OCI-LY1 (cell line): ENCODE data around the gene CST3.

ENCODE experiments used
- H2AFZ ChIP-seq: fragments of 200-600 bp; sonication (generic), shearing (Covaris generic); 2 replicates; pipeline ENCODE4 v1.6.0; 2014; ENCODE audit warnings: antibody characterized with exemption, mild to moderate bottlenecking, low read length
- H3F3A ChIP-seq: fragments of 200-600 bp; sonication (generic), shearing (Covaris generic); 2 replicates; pipeline ENCODE4 v1.6.0; 2014; ENCODE audit warnings: mild to moderate bottlenecking, antibody characterized with exemption, low read length, moderate library complexity; ENCODE audit not compliant: insufficient read depth
- H3K27ac ChIP-seq: fragments of 200-600 bp; sonication (generic); 2 replicates; pipeline ENCODE4 v1.5.1; 2014; ENCODE audit warnings: low read length, mixed run types, mild to moderate bottlenecking, low read depth; ENCODE audit not compliant: poor library complexity, severe bottlenecking
- H3K27me3 ChIP-seq: fragments of 200-600 bp; sonication (generic); 2 replicates; pipeline ENCODE4 v1.6.0; 2014; ENCODE audit warnings: antibody characterized with exemption, mild to moderate bottlenecking, low read length, moderate library complexity; ENCODE audit not compliant: insufficient read depth
- H3K36me3 ChIP-seq: fragments of 200-600 bp; sonication (generic); 2 replicates; pipeline ENCODE4 v1.6.1; 2014; ENCODE audit warnings: mild to moderate bottlenecking, antibody characterized with exemption, low read length, moderate library complexity, mixed read lengths; ENCODE audit not compliant: insufficient read depth
- H3K4me1 ChIP-seq: fragments of 200-600 bp; sonication (generic); 2 replicates; pipeline ENCODE4 v1.5.1; 2014; ENCODE audit warnings: mild to moderate bottlenecking, low read length, moderate library complexity; ENCODE audit not compliant: insufficient read depth, severe bottlenecking
- H3K4me2 ChIP-seq: fragments of 200-600 bp; sonication (generic), shearing (Covaris generic); 2 replicates; pipeline ENCODE4 v1.6.1; 2014; ENCODE audit warnings: low read length
- H3K4me3 ChIP-seq: fragments of 200-600 bp; sonication (generic); 2 replicates; pipeline ENCODE4 v1.5.1; 2014; ENCODE audit warnings: low read length, low read depth, mild to moderate bottlenecking, mixed read lengths; ENCODE audit not compliant: poor library complexity, severe bottlenecking
- H3K79me2 ChIP-seq: fragments of 200-600 bp; shearing (Covaris generic); 2 replicates; pipeline ENCODE4 v1.6.1; 2016; ENCODE audit warnings: mixed run types, low read length, mixed read lengths; ENCODE audit not compliant: insufficient read depth
- H3K9ac ChIP-seq: fragments of 200-600 bp; sonication (generic), shearing (Covaris generic); 2 replicates; pipeline ENCODE4 v1.6.1; 2014; ENCODE audit warnings: mild to moderate bottlenecking, low read length, mixed read lengths
- H3K9me2 ChIP-seq: fragments of 200-600 bp; sonication (generic), shearing (Covaris generic); 2 replicates; pipeline ENCODE4 v1.6.1; 2014; ENCODE audit warnings: low read depth, mild to moderate bottlenecking, low read length, mixed read lengths
- H3K9me3 ChIP-seq: fragments of 200-600 bp; shearing (Covaris generic); 2 replicates; pipeline ENCODE4 v1.6.1; 2014; ENCODE audit warnings: low read length, mixed read lengths
- H4K20me1 ChIP-seq: fragments of 200-600 bp; sonication (generic), shearing (Covaris generic); 2 replicates; pipeline ENCODE4 v1.6.0; 2016; ENCODE audit warnings: mild to moderate bottlenecking, low read length; ENCODE audit not compliant: insufficient read depth
- EZH2 ChIP-seq: fragments of 200-600 bp; sonication (generic), shearing (Covaris generic); IDR thresholded peaks from 2 replicates; pipeline ENCODE4 v1.8.0; 2017; ENCODE audit warnings: borderline replicate concordance, mixed run types, mild to moderate bottlenecking, antibody characterized with exemption, low read length, moderate library complexity, mixed read lengths
- TF ChIP-seq, protein P1 (sequence below): fragments of 200-600 bp; sonication (generic), shearing (Covaris generic); IDR thresholded peaks from 2 replicates; pipeline ENCODE4 v1.5.1; 2017; ENCODE audit warnings: mild to moderate bottlenecking, antibody characterized with exemption, low read length, moderate library complexity, mixed read lengths

The CST3 gene

DNA sequence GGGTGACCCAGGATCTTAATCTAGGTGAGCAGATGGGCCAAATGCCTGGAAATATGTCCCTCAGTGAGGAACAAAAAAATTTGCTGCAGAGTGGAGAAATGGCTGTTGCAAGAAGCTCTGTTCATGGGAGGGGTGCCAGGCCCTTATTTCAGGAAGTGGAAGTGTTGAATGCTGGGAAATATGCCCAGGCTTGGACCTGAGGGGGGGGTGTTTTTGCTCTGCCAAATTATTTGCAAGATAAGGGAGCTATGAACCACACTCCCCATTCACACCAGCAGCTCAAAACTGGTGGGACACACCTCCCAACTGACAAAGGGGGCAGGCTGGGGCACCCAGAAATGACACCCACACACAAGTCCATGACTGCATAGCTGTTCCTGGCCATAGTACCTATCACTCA, 42.4 kb upstream of the CST3 start:
- no peak overlapping the region for H2AFZ ChIP-seq
- H3K27ac ChIP-seq: no peak overlapping the region

DNA sequence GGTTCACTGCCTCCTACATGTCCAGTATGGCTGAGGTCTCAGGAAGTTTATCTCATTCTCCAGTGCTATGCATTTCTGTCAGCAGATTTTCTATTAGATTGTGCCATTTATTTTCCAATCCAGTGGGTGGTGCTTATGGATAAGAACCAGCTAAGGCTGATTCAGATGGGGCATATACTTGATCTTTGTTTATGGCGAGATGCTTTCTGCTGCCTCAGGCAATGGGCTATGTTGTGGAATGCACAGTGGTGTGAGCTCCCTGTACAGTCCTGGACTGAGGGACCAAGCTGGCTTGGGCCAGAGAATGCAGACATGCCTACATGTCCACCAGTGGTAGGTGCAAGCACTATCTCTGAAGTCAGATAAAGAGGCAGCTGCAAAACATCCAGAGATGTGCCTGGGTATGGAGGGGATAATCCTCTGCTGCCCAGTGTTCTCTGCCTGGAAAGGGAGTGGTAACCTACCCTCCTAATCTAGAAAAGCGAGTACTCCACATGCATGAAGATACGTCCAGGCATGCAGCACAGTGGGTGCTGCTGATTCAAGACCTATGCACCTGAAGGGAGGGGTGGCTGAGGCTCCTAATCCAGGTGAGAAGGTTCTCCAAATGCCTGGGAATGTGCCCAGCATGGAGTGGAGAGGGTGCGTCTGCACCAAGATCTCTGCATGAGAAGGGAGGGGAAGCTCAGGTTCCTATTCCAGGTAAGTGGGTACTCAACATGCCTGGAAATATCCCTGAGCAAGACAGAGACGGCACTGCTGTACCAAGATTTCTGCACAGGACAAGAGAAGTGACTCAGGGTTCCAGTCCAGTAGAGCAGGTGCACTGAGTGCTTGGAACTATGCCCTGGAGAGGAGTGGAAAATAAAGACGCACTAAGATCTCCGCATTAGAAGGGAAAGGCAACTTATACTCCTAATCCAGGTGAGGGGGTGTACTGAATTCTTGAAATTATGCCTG, 41.7 kb upstream of the CST3 start:
- H3F3A ChIP-seq: no peaks in the 10 kb centered on the region
- H3K4me2 ChIP-seq: no peak overlapping the region
- no peaks in the 10 kb centered on the region for H3K9me2 ChIP-seq
- H3K36me3 ChIP-seq: no peaks in the 10 kb centered on the region
- H4K20me1 ChIP-seq: no peaks in the 10 kb centered on the region
- no peaks in the 10 kb centered on the region for H3K4me1 ChIP-seq
- H3K9me3 ChIP-seq: no peaks in the 10 kb centered on the region
- no peak overlapping the region for H2AFZ ChIP-seq
- no peak overlapping the region for H3K27ac ChIP-seq
- TF ChIP-seq, protein P1, sequence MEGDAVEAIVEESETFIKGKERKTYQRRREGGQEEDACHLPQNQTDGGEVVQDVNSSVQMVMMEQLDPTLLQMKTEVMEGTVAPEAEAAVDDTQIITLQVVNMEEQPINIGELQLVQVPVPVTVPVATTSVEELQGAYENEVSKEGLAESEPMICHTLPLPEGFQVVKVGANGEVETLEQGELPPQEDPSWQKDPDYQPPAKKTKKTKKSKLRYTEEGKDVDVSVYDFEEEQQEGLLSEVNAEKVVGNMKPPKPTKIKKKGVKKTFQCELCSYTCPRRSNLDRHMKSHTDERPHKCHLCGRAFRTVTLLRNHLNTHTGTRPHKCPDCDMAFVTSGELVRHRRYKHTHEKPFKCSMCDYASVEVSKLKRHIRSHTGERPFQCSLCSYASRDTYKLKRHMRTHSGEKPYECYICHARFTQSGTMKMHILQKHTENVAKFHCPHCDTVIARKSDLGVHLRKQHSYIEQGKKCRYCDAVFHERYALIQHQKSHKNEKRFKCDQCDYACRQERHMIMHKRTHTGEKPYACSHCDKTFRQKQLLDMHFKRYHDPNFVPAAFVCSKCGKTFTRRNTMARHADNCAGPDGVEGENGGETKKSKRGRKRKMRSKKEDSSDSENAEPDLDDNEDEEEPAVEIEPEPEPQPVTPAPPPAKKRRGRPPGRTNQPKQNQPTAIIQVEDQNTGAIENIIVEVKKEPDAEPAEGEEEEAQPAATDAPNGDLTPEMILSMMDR: no peak
- no peak for TF ChIP-seq EZH2
- no peak overlapping the region for H3K4me3 ChIP-seq
- no peaks in the 10 kb centered on the region for H3K27me3 ChIP-seq
- H3K79me2 ChIP-seq: no peaks in the 10 kb centered on the region
- H3K9ac ChIP-seq: no peak overlapping the region

More for the DNA sequence above, 42.4 kb upstream of the CST3 start:
- Histone ChIP-seq H3K4me1 (no peaks in the 10 kb centered on the region), H3F3A (no peaks in the 10 kb centered on the region), H3K27me3 (no peaks in the 10 kb centered on the region), H3K36me3 (no peaks in the 10 kb centered on the region), H3K4me2 (no peak overlapping the region), H3K79me2 (no peaks in the 10 kb centered on the region), H3K9me2 (no peaks in the 10 kb centered on the region), H3K9ac (no peak overlapping the region), H3K9me3 (no peaks in the 10 kb centered on the region), H4K20me1 (no peaks in the 10 kb centered on the region), H3K4me3 (no peak overlapping the region)
- TF ChIP-seq, protein P1: no peak
- no peak for TF ChIP-seq EZH2

DNA sequence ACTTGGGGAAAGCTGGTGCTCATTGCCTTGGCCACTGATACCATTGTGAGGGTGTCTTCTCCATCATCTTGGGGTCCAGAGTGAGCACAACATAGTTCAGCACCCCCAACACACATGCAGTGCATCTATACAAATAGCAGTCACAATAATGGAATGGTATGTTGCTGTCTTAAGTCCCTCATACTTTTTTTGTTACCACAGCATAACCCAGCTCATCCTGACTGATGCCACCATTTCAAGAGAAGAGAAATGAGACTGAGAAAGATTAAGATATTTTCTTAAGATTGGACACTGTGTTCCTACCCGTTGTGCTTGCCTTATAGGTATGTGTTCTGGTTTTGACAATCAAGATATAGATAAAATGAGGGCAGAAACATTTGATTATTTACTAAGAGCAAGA, 35.5 kb upstream of the CST3 start:
- H3K27me3 ChIP-seq: no peaks in the 10 kb centered on the region
- no peak overlapping the region for H3K4me2 ChIP-seq
- H3K9me2 ChIP-seq: no peaks in the 10 kb centered on the region
- H3K4me3 ChIP-seq: no peak overlapping the region
- no peaks in the 10 kb centered on the region for H3K9me3 ChIP-seq
- TF ChIP-seq, protein P1: no peak
- TF ChIP-seq EZH2: no peak
- no peak overlapping the region for H3K27ac ChIP-seq
- H3F3A ChIP-seq: no peaks in the 10 kb centered on the region
- H2AFZ ChIP-seq: no peak overlapping the region
- no peaks in the 10 kb centered on the region for H3K4me1 ChIP-seq
- no peaks in the 10 kb centered on the region for H3K79me2 ChIP-seq
- no peak overlapping the region for H3K9ac ChIP-seq
- H4K20me1 ChIP-seq: no peaks in the 10 kb centered on the region
- no peaks in the 10 kb centered on the region for H3K36me3 ChIP-seq
